Ectodermal cell (in vitro differentiated cells): ENCODE results near the gene CREB5.

Experiments used
- H3K27ac ChIP-seq: 2 replicates; pipeline ENCODE4 v1.7.0; 2013; ENCODE audit warnings: mild to moderate bottlenecking, low read depth, low read length; ENCODE audit not compliant: insufficient read depth, poor library complexity, severe bottlenecking
- H3K27me3 ChIP-seq: 2 replicates; pipeline ENCODE4 v1.7.0; 2013; ENCODE audit warnings: mild to moderate bottlenecking, low read length; ENCODE audit not compliant: insufficient read depth, control insufficient read depth, poor library complexity, severe bottlenecking
- H3K36me3 ChIP-seq: one replicate; pipeline ENCODE4 v1.7.0; 2013; ENCODE audit warnings: low read length; ENCODE audit not compliant: control insufficient read depth, insufficient read depth
- H3K4me1 ChIP-seq: one replicate; pipeline ENCODE4 v1.7.0; 2013; ENCODE audit warnings: low read length; ENCODE audit not compliant: control insufficient read depth, insufficient read depth
- H3K4me3 ChIP-seq: 2 replicates; pipeline ENCODE4 v1.7.0; 2013; ENCODE audit warnings: low read depth, low read length, control low read depth; ENCODE audit not compliant: insufficient read depth
- H3K9me3 ChIP-seq: 2 replicates; pipeline ENCODE4 v1.7.0; 2013; ENCODE audit warnings: mild to moderate bottlenecking, low read length, moderate library complexity; ENCODE audit not compliant: control insufficient read depth
- WGBS, 2 experiments: methylation state at CpG; one replicate each; pipeline ENCODE4 v1.1.7; 2013; ENCODE audit warnings: missing lambda C conversion rate in 2 of 2; 5-methylcytosine and 5-hydroxymethylcytosine counted together

Gene CREB5

DNA sequence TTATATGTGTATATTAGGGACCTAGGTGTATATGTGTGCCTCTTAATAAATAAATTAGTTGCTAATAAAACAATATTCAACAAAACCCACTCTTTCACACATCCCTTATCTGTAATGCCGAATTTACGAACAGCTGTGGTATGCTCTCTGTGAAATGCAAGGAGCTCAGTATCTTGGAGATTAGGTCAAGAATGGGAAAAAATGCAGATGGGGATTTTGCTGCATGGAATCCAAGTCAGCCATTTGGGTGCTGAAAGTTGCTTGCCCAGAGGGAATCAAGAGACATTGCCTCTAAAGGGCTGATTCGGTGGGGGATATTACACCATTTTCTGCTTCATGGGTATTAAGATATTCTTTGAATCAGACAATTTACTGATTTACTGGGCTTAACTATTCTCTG is 93.5 kb downstream of the CREB5 start:
- 50 to 64% methylated on average over 2 to 3 of the region's 3 CpGs for WGBS, 2 experiments
- no peak overlapping the region for H3K4me3 ChIP-seq
- no peaks in the 10 kb centered on the region for H3K36me3 ChIP-seq
- no peak overlapping the region for H3K27ac ChIP-seq
- H3K27me3 ChIP-seq, result no peaks in the 10 kb centered on the region
- H3K9me3 ChIP-seq, result no peaks in the 10 kb centered on the region
- H3K4me1 ChIP-seq, result no peaks in the 10 kb centered on the region

DNA sequence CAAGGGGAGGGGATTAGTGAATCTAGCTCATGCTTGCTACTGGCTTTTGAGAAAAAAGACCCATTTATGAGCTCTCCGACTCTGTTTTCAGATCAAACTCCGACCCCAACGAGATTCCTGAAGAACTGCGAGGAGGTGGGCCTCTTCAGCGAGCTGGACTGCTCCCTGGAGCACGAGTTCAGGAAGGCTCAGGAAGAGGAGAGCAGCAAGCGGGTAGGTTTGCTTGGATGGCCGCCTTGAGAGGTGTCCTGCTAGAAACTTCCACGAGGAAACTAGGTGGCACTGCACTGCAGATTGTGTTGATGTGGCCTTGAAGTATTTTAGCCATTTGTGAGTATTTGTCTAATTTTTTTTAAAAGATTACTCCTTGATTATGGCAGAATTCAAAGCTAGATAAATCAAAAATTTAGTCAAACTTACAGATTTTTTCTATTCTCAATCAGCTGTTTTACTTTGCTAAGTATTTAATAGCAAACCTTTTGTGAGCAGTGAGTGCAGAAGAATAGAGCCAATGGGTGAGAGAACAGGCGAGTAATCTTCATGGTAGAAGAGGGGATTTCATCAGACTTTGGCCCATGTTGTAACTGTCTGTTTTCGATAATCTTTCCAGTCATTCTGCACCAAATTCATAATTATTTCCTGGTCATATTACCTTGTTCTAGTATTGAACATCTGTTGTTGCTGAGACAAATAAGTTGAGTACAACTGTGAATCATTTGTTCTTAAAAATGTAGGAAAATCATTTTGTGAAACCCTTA is 95.4 kb downstream of the CREB5 start:
- Histone ChIP-seq H3K9me3 (no peaks in the 10 kb centered on the region), H3K27me3 (no peaks in the 10 kb centered on the region), H3K4me1 (no peaks in the 10 kb centered on the region), H3K36me3 (no peaks in the 10 kb centered on the region), H3K27ac (no peak overlapping the region), H3K4me3 (no peak overlapping the region)
- WGBS, 2 experiments, result 90 to 93% methylated on average over 10 to 11 of the region's 11 CpGs

DNA sequence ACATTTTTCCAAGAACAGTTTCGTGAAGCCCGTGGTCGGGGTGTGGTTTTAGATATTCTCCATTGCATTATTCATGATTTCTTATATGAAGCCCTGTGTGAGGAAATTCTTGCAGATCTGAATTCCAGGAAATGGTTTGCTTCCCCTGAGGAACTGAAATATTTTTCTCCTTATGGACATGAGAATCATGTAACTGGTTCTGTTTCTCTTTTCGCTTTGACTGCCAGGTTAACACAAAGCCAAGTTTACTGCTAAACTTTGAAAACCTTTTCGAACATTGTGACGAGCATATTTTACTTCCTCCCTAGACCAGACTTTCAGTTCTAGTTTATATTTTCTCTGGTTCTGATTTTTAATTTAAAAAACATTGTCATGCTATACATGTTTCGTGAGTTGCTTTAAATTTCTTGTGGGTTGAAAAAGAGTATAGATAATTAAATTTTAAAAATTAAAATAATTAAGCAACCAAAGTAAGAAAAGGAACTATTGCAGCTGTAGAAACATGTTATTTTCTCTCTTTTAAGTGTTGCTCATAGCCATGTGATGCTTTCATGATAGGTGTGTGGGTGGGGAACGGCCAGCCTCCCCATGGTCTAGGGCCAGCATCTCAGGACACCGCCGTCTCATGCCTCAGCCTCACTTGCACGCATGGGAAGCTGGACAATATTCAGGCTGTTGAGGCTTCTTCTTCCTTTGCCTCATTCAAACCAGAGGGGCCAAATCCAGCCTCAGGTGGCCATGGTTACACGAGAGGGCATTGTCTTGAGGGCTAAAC is 97.1 kb downstream of the CREB5 start:
- no peaks in the 10 kb centered on the region for H3K27me3 ChIP-seq
- H3K4me3 ChIP-seq, result no peak overlapping the region
- no peak overlapping the region for H3K27ac ChIP-seq
- no peaks in the 10 kb centered on the region for H3K4me1 ChIP-seq
- H3K9me3 ChIP-seq, result no peaks in the 10 kb centered on the region
- WGBS, 2 experiments, result 89 to 94% methylated on average over 11 of the region's 12 CpGs
- H3K36me3 ChIP-seq, result no peaks in the 10 kb centered on the region

DNA sequence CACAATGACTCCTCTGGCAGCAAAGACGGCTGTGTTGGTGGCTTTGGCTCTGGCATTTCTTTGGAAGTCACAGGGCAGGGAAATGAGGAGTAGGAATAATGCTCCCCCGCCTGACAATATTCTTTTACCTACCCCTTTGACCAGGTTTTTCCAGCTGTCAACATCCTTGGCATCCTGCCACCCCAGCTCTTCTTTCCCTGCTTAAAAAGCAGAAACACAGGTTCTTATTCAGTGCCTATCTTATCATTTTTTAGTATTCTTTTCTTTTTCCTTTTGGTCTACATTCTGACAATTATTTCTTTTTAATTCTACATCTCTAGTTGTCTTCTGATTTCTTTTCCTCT is 97.7 kb downstream of the CREB5 start:
- no peak overlapping the region for H3K4me3 ChIP-seq

DNA sequence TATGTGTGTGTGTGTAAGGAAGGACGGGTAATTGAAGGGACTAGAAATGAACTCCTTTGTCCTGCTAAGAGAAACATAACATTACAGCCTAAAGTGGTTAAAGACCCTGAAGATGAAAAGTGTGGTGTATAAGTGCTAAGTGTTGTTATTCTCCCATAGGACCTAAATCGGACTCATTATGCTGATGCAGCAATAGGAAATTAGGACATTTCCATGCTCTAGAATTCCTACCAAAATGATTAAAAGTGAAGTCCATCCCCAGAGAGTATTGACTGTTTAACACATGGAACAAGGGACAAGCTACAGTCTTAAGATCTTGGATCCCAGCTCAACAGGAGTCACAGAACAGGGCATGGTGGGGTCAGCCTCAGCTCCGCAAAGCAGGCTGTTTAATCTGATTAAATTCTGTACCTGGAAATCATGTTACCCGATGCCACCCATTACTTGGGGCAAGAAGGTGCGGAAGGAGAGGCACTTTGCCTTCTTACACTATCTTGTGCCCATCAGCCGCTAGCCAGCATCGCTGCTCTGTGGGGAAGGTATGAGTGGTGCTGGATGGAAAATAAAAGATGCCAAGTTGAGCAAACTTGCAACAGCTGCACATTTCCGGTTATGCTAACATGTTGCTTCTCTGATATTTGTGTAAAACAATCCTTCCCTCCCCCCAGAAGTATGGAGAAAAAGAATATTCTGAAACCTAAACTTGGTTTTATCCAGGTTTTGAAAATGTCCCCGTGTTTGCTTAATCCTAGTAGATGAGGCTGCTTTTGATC is 100.5 kb downstream of the CREB5 start:
- H3K4me3 ChIP-seq, result no peak overlapping the region
- 86 to 95% methylated on average over 9 of the region's 9 CpGs for WGBS, 2 experiments

More for the DNA sequence above, 97.7 kb downstream of the CREB5 start:
- no peaks in the 10 kb centered on the region for H3K36me3 ChIP-seq
- WGBS, 2 experiments, result 72 to 75% methylated on average over 2 of the region's 2 CpGs
- no peaks in the 10 kb centered on the region for H3K27me3 ChIP-seq
- no peaks in the 10 kb centered on the region for H3K9me3 ChIP-seq
- no peaks in the 10 kb centered on the region for H3K4me1 ChIP-seq
- no peak overlapping the region for H3K27ac ChIP-seq

DNA sequence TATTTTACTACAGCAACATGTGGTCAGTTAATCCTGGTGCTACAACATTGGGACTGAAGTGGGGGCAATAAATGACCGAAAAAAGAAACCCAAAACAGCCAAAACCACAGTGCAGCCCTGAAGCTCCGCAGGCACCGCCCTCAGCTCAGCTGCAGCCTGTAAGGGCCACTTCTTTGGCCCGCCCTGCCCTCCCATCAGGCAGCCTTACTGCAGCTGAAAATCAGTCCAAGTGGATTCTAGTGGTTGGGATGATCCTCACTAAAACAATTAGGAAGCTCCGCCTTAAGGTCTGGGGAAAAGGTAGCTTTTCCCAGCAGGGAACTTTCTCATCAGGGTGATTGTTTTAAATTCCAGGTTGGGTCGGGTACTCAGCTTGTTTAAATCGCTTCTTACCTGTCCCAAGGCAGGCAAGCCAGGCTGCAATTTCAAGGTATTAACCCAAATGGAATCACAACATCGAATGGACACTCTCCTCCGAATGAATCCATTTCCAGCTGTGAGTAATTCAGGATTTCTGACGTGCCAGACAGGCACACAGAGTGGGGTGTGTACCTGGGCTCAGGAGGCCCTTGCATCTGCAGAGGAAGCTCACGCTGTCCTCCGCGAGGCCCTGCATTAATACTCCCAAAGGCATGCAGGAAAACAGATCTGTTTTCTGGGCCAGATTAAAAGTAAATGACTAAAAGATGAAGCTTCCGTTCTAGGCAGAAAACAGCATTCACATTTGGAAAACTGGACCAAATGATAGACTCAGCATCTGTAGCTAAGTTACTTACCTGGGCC is 104.3 kb downstream of the CREB5 start:
- peaks cover 11% of the 10 kb centered on the region for H3K4me1 ChIP-seq
- H3K9me3 ChIP-seq, result no peaks in the 10 kb centered on the region
- WGBS, 2 experiments, result 47 to 50% methylated on average over 14 of the region's 14 CpGs
- no peaks in the 10 kb centered on the region for H3K27me3 ChIP-seq
- H3K36me3 ChIP-seq, result no peaks in the 10 kb centered on the region
- no peak overlapping the region for H3K4me3 ChIP-seq
- H3K27ac ChIP-seq, result no peak overlapping the region

More for the DNA sequence above, 100.5 kb downstream of the CREB5 start:
- peaks cover 9% of the 10 kb centered on the region for H3K4me1 ChIP-seq
- no peak overlapping the region for H3K27ac ChIP-seq
- H3K27me3 ChIP-seq, result no peaks in the 10 kb centered on the region
- no peaks in the 10 kb centered on the region for H3K9me3 ChIP-seq
- H3K36me3 ChIP-seq, result no peaks in the 10 kb centered on the region

DNA sequence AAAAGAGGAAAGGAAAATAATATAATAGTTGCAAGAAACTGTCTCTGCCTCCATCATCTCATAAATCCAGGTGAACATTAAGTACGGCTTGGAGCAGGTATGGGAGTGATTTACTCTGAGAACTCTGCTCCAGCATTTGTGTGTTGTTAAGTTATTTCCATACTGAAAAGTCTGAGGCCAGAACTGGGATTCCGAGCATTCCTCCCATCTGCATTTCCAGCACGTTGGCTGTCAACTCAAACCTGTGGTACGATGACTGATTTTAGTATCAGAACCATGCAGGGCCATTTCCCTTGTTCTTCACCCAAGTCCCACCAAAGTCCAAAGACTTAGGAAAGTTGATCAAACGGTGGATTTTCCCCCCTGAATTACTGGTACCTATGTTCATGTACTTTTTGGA is 104.9 kb downstream of the CREB5 start:
- H3K27ac ChIP-seq, result no peak overlapping the region
- no peaks in the 10 kb centered on the region for H3K36me3 ChIP-seq
- no peaks in the 10 kb centered on the region for H3K9me3 ChIP-seq
- H3K4me1 ChIP-seq, result peaks cover 11% of the 10 kb centered on the region
- no peak overlapping the region for H3K4me3 ChIP-seq
- no peaks in the 10 kb centered on the region for H3K27me3 ChIP-seq
- WGBS, 2 experiments, result 73 to 88% methylated on average over 5 of the region's 5 CpGs

DNA sequence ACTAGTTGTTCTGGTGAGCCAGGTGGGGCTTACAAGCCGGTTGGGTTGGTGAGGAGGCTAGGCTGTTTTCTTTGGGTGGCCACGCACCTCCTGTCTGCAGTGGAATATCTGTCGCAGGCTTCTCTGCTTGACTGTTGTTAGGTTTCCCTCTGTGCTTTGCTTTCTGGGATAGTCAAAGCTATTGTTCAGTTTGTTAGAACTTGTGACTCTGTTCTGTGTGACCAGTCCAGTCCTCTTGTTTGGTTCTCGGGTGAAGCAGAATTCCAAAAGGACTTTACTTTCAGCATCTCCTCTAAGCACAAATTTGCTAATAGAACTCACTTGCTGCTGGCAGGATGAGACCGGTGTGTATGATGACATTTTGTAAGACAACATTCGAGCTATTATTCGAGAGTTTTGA is 105.3 kb downstream of the CREB5 start:
- peaks cover 11% of the 10 kb centered on the region for H3K4me1 ChIP-seq
- WGBS, 2 experiments, result 89 to 92% methylated on average over 7 of the region's 7 CpGs
- H3K36me3 ChIP-seq, result no peaks in the 10 kb centered on the region
- H3K27ac ChIP-seq, result no peak overlapping the region
- no peak overlapping the region for H3K4me3 ChIP-seq
- H3K9me3 ChIP-seq, result no peaks in the 10 kb centered on the region
- H3K27me3 ChIP-seq, result no peaks in the 10 kb centered on the region

DNA sequence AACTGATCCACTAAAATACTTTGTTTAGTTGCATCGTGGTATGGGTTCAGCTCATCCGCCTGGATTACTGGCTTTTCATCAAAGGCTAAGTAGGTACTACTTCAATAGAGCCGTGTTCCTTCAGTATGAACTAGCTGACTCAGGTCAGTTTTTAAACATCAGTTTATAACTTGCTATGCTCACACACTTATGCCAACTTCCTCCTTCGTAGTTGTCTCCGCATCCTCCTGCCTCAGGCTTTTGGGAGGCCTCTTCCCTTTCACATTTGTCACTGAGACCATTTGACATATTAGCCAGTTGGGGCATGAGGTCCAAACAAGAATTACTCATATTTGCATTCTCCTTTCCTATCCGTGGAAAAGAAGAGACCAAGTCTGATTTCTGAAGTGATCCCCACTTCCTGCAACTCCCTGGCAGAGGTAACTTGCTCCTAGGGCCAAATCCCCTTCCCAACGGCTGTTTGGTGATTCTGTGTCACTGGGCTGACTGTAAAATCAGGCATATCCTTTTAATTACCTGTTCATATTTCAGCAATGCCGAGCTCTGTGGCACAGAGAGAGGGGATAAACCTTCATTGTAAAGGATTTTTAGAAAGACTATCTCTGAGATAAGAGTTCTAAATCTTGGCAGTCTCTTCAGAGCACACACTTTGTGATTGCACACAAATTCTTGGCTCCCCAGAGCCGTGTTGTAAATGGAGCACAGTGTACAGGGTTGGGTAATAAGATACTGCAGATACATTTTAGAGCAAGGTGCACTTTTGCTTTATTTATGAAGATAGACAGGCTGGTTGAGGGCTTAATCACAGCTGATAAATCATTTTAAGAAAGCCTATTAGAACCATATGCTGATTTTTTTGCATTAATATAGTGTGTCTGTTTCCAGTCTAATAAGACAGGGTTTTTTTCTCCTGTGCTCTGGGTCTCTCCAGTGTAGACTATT is 108.0 kb downstream of the CREB5 start:
- H3K36me3 ChIP-seq, result no peaks in the 10 kb centered on the region
- H3K9me3 ChIP-seq, result no peaks in the 10 kb centered on the region
- no peak overlapping the region for H3K27ac ChIP-seq
- WGBS, 2 experiments, result 90 to 92% methylated on average over 9 of the region's 9 CpGs
- H3K4me1 ChIP-seq, result peaks cover 11% of the 10 kb centered on the region
- H3K4me3 ChIP-seq, result no peak overlapping the region
- H3K27me3 ChIP-seq, result no peaks in the 10 kb centered on the region
